Measurements from ENCODE around the gene LIPG.
A peak's percentile ranks its signal among the peaks of the same experiment; 100 is the strongest.

LIPG gene

GRCh38 chr18:49613641-49614151, 51.8 kb downstream of the LIPG start:
- DNase-seq = no peak

GRCh38 chr18:49616618-49617328, 54.9 kb downstream of the LIPG start:
- DNase-seq = no peak

GRCh38 chr18:49617329-49617695, 55.5 kb downstream of the LIPG start:
- DNase-seq = no peak

- DNase-seq = no peak
Measured at GRCh38 chr18:49617865-49618264, 56.0 kb downstream of the LIPG start.

- DNase-seq = no peak
Measured at GRCh38 chr18:49618742-49619681, 57.2 kb downstream of the LIPG start.

- no peak for DNase-seq
Measured at GRCh38 chr18:49619801-49620200, 57.9 kb downstream of the LIPG start.

- DNase-seq = no peak
Measured at GRCh38 chr18:49621301-49621700, 59.4 kb downstream of the LIPG start.

GRCh38 chr18:49621717-49622351, 60.0 kb downstream of the LIPG start:
- no peak for DNase-seq

GRCh38 chr18:49623571-49623970, 61.7 kb downstream of the LIPG start:
- no peak for DNase-seq

- no peak for DNase-seq
Measured at GRCh38 chr18:49625021-49625691, 63.3 kb downstream of the LIPG start.

GRCh38 chr18:49626842-49627467, 65.1 kb downstream of the LIPG start:
- DNase-seq = no peak

GRCh38 chr18:49628119-49628518, 66.3 kb downstream of the LIPG start:
- DNase-seq = no peak

GRCh38 chr18:49628881-49629795, 67.3 kb downstream of the LIPG start:
- peak in 1 of 2 experiments; percentile 9 for DNase-seq

GRCh38 chr18:49630246-49630699, 68.4 kb downstream of the LIPG start:
- DNase-seq = no peak

GRCh38 chr18:49631146-49631866, 69.4 kb downstream of the LIPG start:
- no peak for DNase-seq

- no peak for DNase-seq
Measured at GRCh38 chr18:49632588-49632987, 70.7 kb downstream of the LIPG start.

GRCh38 chr18:49638209-49638785, 76.4 kb downstream of the LIPG start:
- no peak for DNase-seq

- DNase-seq = no peak
Measured at GRCh38 chr18:49638891-49639557, 77.2 kb downstream of the LIPG start.

GRCh38 chr18:49639643-49640391, 78.0 kb downstream of the LIPG start:
- no peak for DNase-seq

All from NCI-H524 (cell line).